H9 (cell line): ENCODE measurements around the gene JMJD1C. TPM values are rescaled to one million over a fixed set of nuclear protein-coding genes. Genes with fewer than 3 reads are reported as not detected.

Experiments
- DNase-seq: peaks from one replicate; pipeline ENCODE4 v3.0.0-alpha.2; 2017
- H2AFZ ChIP-seq: one replicate; pipeline ENCODE4 v1.6.1; 2013; ENCODE audit warnings: mild to moderate bottlenecking, low read length, control low read depth, moderate library complexity
- H2AK5ac ChIP-seq: 2 replicates; pipeline ENCODE4 v1.6.1; 2013; ENCODE audit warnings: low read length, control low read depth, mixed read lengths; ENCODE audit not compliant: insufficient read length
- H2BK120ac ChIP-seq: one replicate; pipeline ENCODE4 v1.6.1; 2013; ENCODE audit warnings: low read depth, mild to moderate bottlenecking, low read length, control low read depth, inconsistent platforms; ENCODE audit not compliant: poor library complexity, severe bottlenecking
- H2BK12ac ChIP-seq: 2 replicates; pipeline ENCODE4 v1.6.1; 2013; ENCODE audit warnings: low read length, control low read depth, mixed read lengths, low read depth; ENCODE audit not compliant: insufficient read length
- H2BK15ac ChIP-seq: 2 replicates; pipeline ENCODE4 v1.6.1; 2013; ENCODE audit warnings: low read depth, low read length, control low read depth
- H2BK20ac ChIP-seq: one replicate; pipeline ENCODE4 v1.6.1; 2013; ENCODE audit warnings: low read depth, mild to moderate bottlenecking, low read length, control low read depth, inconsistent platforms; ENCODE audit not compliant: poor library complexity, severe bottlenecking
- H2BK5ac ChIP-seq: 2 replicates; pipeline ENCODE4 v1.6.1; 2013; ENCODE audit warnings: low read length, control low read depth, mixed read lengths; ENCODE audit not compliant: insufficient read length
- H3K14ac ChIP-seq: 2 replicates; pipeline ENCODE4 v1.6.1; 2013; ENCODE audit warnings: low read length, control low read depth; ENCODE audit not compliant: insufficient read depth
- H3K18ac ChIP-seq: 2 replicates; pipeline ENCODE4 v1.6.1; 2013; ENCODE audit warnings: low read depth, mild to moderate bottlenecking, mixed read lengths, low read length, control low read depth; ENCODE audit not compliant: insufficient read length
- H3K23ac ChIP-seq: 2 replicates; pipeline ENCODE4 v1.6.1; 2013; ENCODE audit warnings: low read length, control low read depth, mixed read lengths, low read depth; ENCODE audit not compliant: insufficient read length
- H3K23me2 ChIP-seq: 2 replicates; pipeline ENCODE4 v1.6.1; 2013; ENCODE audit warnings: low read depth, mild to moderate bottlenecking, mixed read lengths, low read length, control low read depth; ENCODE audit not compliant: insufficient read length, poor library complexity, severe bottlenecking
- H3K27ac ChIP-seq: 2 replicates; pipeline ENCODE4 v1.5.1; 2013; ENCODE audit warnings: low read length, control low read depth, mixed read lengths, low read depth; ENCODE audit not compliant: insufficient read length
- H3K27me3 ChIP-seq: 2 replicates; pipeline ENCODE4 v1.6.1; 2013; ENCODE audit warnings: low read length, control low read depth, inconsistent platforms; ENCODE audit not compliant: insufficient read depth
- H3K4ac ChIP-seq: 2 replicates; pipeline ENCODE4 v1.6.1; 2013; ENCODE audit warnings: low read depth, mild to moderate bottlenecking, control low read depth, inconsistent platforms, low read length, moderate library complexity
- H3K4me1 ChIP-seq: 2 replicates; pipeline ENCODE4 v1.6.1; 2013; ENCODE audit warnings: low read length, control low read depth, inconsistent platforms; ENCODE audit not compliant: insufficient read depth
- H3K4me2 ChIP-seq: 2 replicates; pipeline ENCODE4 v1.6.1; 2013; ENCODE audit warnings: low read length, control low read depth, mixed read lengths; ENCODE audit not compliant: insufficient read length, insufficient read depth
- H3K56ac ChIP-seq: 2 replicates; pipeline ENCODE4 v1.6.1; 2013; ENCODE audit warnings: low read depth, mild to moderate bottlenecking, mixed read lengths, low read length, control low read depth; ENCODE audit not compliant: insufficient read length
- H3K79me1 ChIP-seq: 2 replicates; pipeline ENCODE4 v1.6.1; 2013; ENCODE audit warnings: low read depth, mild to moderate bottlenecking, moderate library complexity, low read length, control low read depth, inconsistent platforms; ENCODE audit not compliant: insufficient read depth, poor library complexity, severe bottlenecking
- H3K79me2 ChIP-seq: 2 replicates; pipeline ENCODE4 v1.6.1; 2013; ENCODE audit warnings: low read length, control low read depth, inconsistent platforms; ENCODE audit not compliant: insufficient read depth
- H3K9ac ChIP-seq: 2 replicates; pipeline ENCODE4 v1.6.1; 2013; ENCODE audit warnings: low read length, control low read depth, mixed read lengths; ENCODE audit not compliant: insufficient read length; ENCODE audit errors: extremely low read depth
- H3K9me3 ChIP-seq: one replicate; pipeline ENCODE4 v1.6.1; 2013; ENCODE audit warnings: low read depth, low read length, inconsistent platforms; ENCODE audit not compliant: control insufficient read depth
- H3T11ph ChIP-seq: one replicate; pipeline ENCODE4 v1.6.1; 2013; ENCODE audit warnings: mild to moderate bottlenecking, low read length, control low read depth, inconsistent platforms
- H4K20me1 ChIP-seq: one replicate; pipeline ENCODE4 v1.6.1; 2013; ENCODE audit not compliant: control insufficient read depth, insufficient read length, insufficient read depth
- H4K5ac ChIP-seq: 2 replicates; pipeline ENCODE4 v1.6.1; 2013; ENCODE audit warnings: low read depth, mild to moderate bottlenecking, mixed read lengths, low read length, control low read depth; ENCODE audit not compliant: insufficient read length
- H4K8ac ChIP-seq: replicated peaks from 2 replicates; pipeline ENCODE4 v1.6.1; 2013; ENCODE audit warnings: low read length, control low read depth, mixed read lengths, low read depth; ENCODE audit not compliant: insufficient read length
- H4K91ac ChIP-seq: 2 replicates; pipeline ENCODE4 v1.6.1; 2013; ENCODE audit warnings: low read depth, mild to moderate bottlenecking, moderate library complexity, mixed read lengths, low read length, control low read depth; ENCODE audit not compliant: insufficient read length
- H3K27ac Mint-ChIP-seq, 3 experiments: 2 replicates in 2 of 3; 3 replicates in 1 of 3; pipeline ENCODE4 v1.8.0; 2020 to 2021; ENCODE audit warnings: mixed read lengths in 3 of 3, mild to moderate bottlenecking in 1 of 3, moderate library complexity in 1 of 3
- H3K27me3 Mint-ChIP-seq: 2 replicates; pipeline ENCODE4 v1.8.0; 2021; ENCODE audit warnings: low read depth, mild to moderate bottlenecking, moderate library complexity, mixed read lengths
- H3K36me3 Mint-ChIP-seq, 3 experiments: 2 replicates in 2 of 3; 3 replicates in 1 of 3; pipeline ENCODE4 v1.8.0; 2020 to 2021; ENCODE audit warnings: low read depth in 3 of 3, mixed read lengths in 3 of 3; ENCODE audit not compliant: insufficient read depth in 1 of 3
- H3K4me1 Mint-ChIP-seq, 2 experiments: 2 replicates each; pipeline ENCODE4 v1.8.0; 2020; ENCODE audit warnings: mixed read lengths in 2 of 2
- H3K4me3 Mint-ChIP-seq, 2 experiments: 2 replicates in 1 of 2; 3 replicates in 1 of 2; pipeline ENCODE4 v1.8.0; 2020 to 2021; ENCODE audit warnings: mild to moderate bottlenecking in 2 of 2, mixed read lengths in 2 of 2, moderate library complexity in 1 of 2
- H3K9me3 Mint-ChIP-seq, 2 experiments: 2 replicates in 1 of 2; 3 replicates in 1 of 2; pipeline ENCODE4 v1.8.0; 2020; ENCODE audit warnings: mild to moderate bottlenecking in 2 of 2, mixed read lengths in 2 of 2, moderate library complexity in 1 of 2
- WGBS: extraction: QIAGEN DNeasy Blood & Tissue Kit; methylation state at CpG from one replicate; pipeline ENCODE4 v1.1.7; 2013; ENCODE audit warnings: missing lambda C conversion rate, low lambda C conversion rate, mixed read lengths; ENCODE audit not compliant: insufficient read length; ENCODE audit errors: extremely low coverage; 5-methylcytosine and 5-hydroxymethylcytosine counted together
- total RNA-seq: library from RNA; stranded (reverse); gene quantifications from 2 replicates; pipeline ENCODE4 v1.2.1, GENCODE V29; 2021
- TF ChIP-seq, protein P1 (sequence below): fragments of 200-600 bp; sonication (generic); conservative IDR thresholded peaks from 3 replicates; pipeline ENCODE4 v1.8.0; 2021; ENCODE audit warnings: antibody characterized with exemption, mild to moderate bottlenecking

The JMJD1C gene
- total RNA-seq, 1 experiment from 2014 or later, result 200 TPM

DNA sequence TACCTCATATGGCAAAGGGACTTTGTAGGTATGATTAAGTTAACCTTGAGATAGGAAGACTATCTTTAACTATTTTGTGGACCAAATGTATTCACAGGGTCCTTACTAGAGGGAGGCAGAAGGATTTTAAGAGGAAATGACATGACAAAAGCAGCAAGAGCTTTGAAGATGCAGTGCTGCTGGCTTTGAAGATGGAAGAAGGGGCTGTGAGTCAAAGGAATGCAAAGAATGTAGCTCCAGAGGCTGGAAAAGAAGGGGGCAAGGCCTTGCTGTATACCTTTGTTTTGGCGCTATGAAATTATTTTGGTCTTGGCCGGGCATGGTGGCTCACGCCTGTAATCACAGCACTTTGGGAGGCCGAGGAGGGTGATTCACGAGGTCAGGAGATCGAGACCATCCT is 335.9 kb downstream of the JMJD1C start:
- Histone ChIP-seq H3K56ac (no peak overlapping the region), H3K23ac (no peak overlapping the region), H3K4ac (no peak overlapping the region), H3K4me1 (no peaks in the 10 kb centered on the region; the same call in 1 of the 2 replicates), H2BK15ac (no peak overlapping the region), H3T11ph (peak overlapping the region; percentile 11), H3K79me1 (no peaks in the 10 kb centered on the region), H3K27me3 (no peaks in the 10 kb centered on the region), H3K9me3 (no peaks in the 10 kb centered on the region), H3K23me2 (peaks cover 6% of the 10 kb centered on the region), H2BK20ac (no peak overlapping the region), H4K20me1 (no peaks in the 10 kb centered on the region), H4K8ac (no peak overlapping the region), H2AK5ac (no peak overlapping the region), H2AFZ (no peak overlapping the region), H2BK12ac (no peak overlapping the region), H3K18ac (no peak overlapping the region), H3K4me2 (no peak overlapping the region), H3K79me2 (peaks cover 11% of the 10 kb centered on the region; the same call in 1 of the 2 replicates), H3K9ac (no peak overlapping the region), H4K5ac (no peak overlapping the region), H2BK5ac (no peak overlapping the region), H2BK120ac (no peak overlapping the region), H4K91ac (no peak overlapping the region), H3K27ac (no peak overlapping the region), H3K14ac (no peak overlapping the region)
- Mint-ChIP-seq H3K27ac (peak overlapping the region in 2 of 3 experiments; percentile 10 to 12; a peak in 2 of 7 replicates), H3K36me3 (peaks cover 0 to 17% (median 8%) of the 10 kb centered on the region in 3 experiments; a peak in 5 of 7 replicates), H3K4me3 (no peak overlapping the region), H3K27me3 (peaks cover 3% of the 10 kb centered on the region; the same call in 1 of the 2 replicates), H3K9me3 (peaks cover 14 to 18% of the 10 kb centered on the region in 2 experiments; a peak in 4 of 5 replicates), H3K4me1 (peaks cover 16 to 18% of the 10 kb centered on the region in 2 experiments)
- DNase-seq, result peak; percentile 48
- TF ChIP-seq, protein P1, sequence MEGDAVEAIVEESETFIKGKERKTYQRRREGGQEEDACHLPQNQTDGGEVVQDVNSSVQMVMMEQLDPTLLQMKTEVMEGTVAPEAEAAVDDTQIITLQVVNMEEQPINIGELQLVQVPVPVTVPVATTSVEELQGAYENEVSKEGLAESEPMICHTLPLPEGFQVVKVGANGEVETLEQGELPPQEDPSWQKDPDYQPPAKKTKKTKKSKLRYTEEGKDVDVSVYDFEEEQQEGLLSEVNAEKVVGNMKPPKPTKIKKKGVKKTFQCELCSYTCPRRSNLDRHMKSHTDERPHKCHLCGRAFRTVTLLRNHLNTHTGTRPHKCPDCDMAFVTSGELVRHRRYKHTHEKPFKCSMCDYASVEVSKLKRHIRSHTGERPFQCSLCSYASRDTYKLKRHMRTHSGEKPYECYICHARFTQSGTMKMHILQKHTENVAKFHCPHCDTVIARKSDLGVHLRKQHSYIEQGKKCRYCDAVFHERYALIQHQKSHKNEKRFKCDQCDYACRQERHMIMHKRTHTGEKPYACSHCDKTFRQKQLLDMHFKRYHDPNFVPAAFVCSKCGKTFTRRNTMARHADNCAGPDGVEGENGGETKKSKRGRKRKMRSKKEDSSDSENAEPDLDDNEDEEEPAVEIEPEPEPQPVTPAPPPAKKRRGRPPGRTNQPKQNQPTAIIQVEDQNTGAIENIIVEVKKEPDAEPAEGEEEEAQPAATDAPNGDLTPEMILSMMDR, result no peak
- WGBS, result no CpG with 5 or more reads among the region's 6 CpGs
